Stimulated activated CD8-positive, alpha-beta memory T cell treated with anti-CD3 and anti-CD28 coated beads, Interleukin-12 subunit alpha, Interleukin-12 subunit beta, amount 100 ng/mL, for 1 hour (primary cell): ENCODE results near the gene NUP210.

Experiments used
- DNase-seq: peaks from one replicate; pipeline ENCODE4 v3.0.0-alpha.2; 2020; ENCODE audit warnings: low read depth

Gene NUP210

GRCh38 chr3:13289771-13290285 lies 130.3 kb downstream of the NUP210 start:
- DNase-seq, result no peak

- DNase-seq, result no peak
Measured at GRCh38 chr3:13288732-13289718, 131.1 kb downstream of the NUP210 start.

GRCh38 chr3:13287833-13288232 lies 132.3 kb downstream of the NUP210 start:
- no peak for DNase-seq

GRCh38 chr3:13286873-13287272 lies 133.2 kb downstream of the NUP210 start:
- DNase-seq, result no peak

GRCh38 chr3:13285007-13285567 lies 135.0 kb downstream of the NUP210 start:
- DNase-seq, result no peak

GRCh38 chr3:13283877-13284264 lies 136.3 kb downstream of the NUP210 start:
- DNase-seq, result no peak

GRCh38 chr3:13282986-13283876 lies 136.9 kb downstream of the NUP210 start:
- DNase-seq, result no peak

- no peak for DNase-seq
Measured at GRCh38 chr3:13282358-13282985, 137.7 kb downstream of the NUP210 start.

- no peak for DNase-seq
Measured at GRCh38 chr3:13281507-13282357, 138.4 kb downstream of the NUP210 start.

GRCh38 chr3:13280811-13281506 lies 139.2 kb downstream of the NUP210 start:
- no peak for DNase-seq

GRCh38 chr3:13280122-13280790 lies 139.9 kb downstream of the NUP210 start:
- no peak for DNase-seq

- DNase-seq, result no peak
Measured at GRCh38 chr3:13279532-13279910, 140.6 kb downstream of the NUP210 start.

- DNase-seq, result no peak
Measured at GRCh38 chr3:13278783-13279531, 141.2 kb downstream of the NUP210 start.

GRCh38 chr3:13277860-13278531 lies 142.1 kb downstream of the NUP210 start:
- no peak for DNase-seq

- DNase-seq, result no peak
Measured at GRCh38 chr3:13277196-13277813, 142.8 kb downstream of the NUP210 start.

- no peak for DNase-seq
Measured at GRCh38 chr3:13276438-13277195, 143.5 kb downstream of the NUP210 start.

GRCh38 chr3:13275376-13276005 lies 144.6 kb downstream of the NUP210 start:
- DNase-seq, result no peak
